ENCODE results near the gene CERS6.

Gene CERS6

DNA sequence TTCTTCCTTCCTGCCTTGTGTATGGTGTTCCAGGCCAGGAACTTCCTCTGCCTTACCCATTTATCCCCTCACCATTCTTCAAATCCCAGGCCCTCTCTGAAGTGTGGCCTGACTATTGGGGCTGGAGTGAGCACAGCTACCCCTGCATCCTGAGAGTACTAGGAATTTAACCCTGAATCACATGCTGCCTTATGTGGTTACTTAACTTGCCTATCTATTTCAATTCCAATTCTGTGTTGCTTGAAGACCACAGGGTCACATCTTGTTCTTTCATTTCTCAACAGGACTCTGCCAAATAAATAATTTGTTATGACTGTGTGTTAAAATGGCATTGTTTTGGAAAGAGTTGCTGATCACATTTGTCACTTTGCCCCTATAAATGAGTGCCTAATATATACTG is 108.6 kb downstream of the CERS6 start:
- Histone ChIP-seq H3K9me3 (ENCODE audit: control insufficient read depth in 1 of 2, low read length in 2 of 2) (no peaks in the 10 kb centered on the region), H3K4me3 (ENCODE audit: low read depth in 1 of 2, low read length in 2 of 2) (no peak overlapping the region), H3K27ac (ENCODE audit: low read length) (no peak overlapping the region), H3K27me3 (ENCODE audit: low read depth, low read length) (no peaks in the 10 kb centered on the region), H3K36me3 (ENCODE audit: control insufficient read depth in 1 of 2, insufficient read depth in 2 of 2, low read length in 2 of 2) (no peaks in the 10 kb centered on the region), H3K4me1 (ENCODE audit: control insufficient read depth in 1 of 2, insufficient read depth in 2 of 2, low read length in 2 of 2) (peaks cover 0 to 44% of the 10 kb centered on the region in 2 donors)

DNA sequence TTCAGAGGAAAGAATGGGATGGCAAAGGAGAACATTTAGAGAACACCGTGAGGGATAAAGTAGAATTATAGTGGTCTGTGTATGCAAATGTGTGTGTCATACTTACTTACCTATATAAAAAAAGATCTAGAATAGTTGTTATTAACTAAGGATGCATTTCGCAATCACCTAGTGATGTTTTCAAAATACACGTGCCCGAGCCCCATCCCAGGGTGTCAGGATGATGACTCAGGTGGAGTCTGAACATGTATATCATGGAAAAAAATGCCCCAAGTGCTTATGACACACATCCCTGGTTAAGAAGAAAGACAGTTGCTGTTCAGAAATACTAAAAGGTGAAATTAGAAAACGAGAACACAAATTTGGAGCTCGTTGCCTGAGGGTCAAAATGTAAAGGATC is 109.0 kb downstream of the CERS6 start:
- Histone ChIP-seq H3K4me1 (ENCODE audit: control insufficient read depth in 1 of 2, insufficient read depth in 2 of 2, low read length in 2 of 2) (peaks cover 0 to 44% of the 10 kb centered on the region in 2 donors), H3K4me3 (ENCODE audit: low read depth in 1 of 2, low read length in 2 of 2) (no peak overlapping the region), H3K27me3 (ENCODE audit: low read depth, low read length) (no peaks in the 10 kb centered on the region), H3K9me3 (ENCODE audit: control insufficient read depth in 1 of 2, low read length in 2 of 2) (no peaks in the 10 kb centered on the region), H3K27ac (ENCODE audit: low read length) (no peak overlapping the region), H3K36me3 (ENCODE audit: control insufficient read depth in 1 of 2, insufficient read depth in 2 of 2, low read length in 2 of 2) (no peaks in the 10 kb centered on the region)

DNA sequence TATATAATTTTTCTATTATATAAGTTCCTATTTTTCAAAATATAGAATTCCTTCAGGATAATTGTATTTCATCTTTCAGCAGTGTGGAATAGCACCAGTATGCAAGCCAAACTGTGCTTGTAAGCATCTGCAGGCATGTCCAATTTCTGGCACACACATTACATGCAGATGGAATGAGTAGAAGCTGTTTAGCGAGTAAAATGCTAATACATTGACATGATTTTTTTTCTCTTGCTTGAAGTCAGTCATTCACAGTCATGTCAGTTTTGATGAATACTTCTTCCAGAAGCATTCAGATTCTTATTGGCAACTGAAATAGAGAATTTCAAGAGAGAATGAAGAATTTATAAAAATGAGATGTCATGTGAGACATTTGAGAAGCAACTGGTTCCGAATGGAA is 109.4 kb downstream of the CERS6 start:
- H3K27me3 ChIP-seq (ENCODE audit: low read depth, low read length): no peaks in the 10 kb centered on the region

DNA sequence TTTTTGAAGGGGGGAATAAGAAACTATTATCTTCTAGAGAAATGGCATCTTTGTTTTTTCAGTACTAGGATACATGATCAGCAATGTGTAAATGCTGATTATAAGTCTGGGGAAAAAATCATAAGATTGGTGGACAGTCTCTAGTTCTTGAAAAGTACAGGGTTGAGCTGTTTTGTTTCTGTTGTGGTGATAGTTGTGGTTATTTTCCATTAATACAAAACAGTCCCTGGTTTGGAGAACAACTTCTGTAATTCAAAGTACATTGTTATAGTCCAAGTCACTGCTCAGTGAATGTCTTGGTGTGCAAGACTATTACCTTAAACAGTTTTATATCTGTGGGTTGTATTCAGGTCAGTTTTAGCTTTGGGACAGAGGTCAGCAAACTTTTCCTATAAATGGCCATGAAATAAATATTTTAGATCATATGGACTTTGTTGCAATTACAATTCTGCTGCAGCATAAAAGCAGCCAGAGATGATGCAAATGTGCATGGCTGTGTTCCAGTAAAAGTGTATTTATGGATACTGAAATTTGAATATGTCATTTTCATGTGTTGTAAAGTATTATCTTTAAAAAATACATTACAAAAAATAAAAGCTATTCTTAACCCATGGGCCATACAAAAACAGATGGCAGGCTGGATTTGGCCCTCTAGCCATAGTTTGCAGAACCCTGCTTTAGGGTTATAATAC is 111.0 kb downstream of the CERS6 start:
- H3K27ac ChIP-seq (ENCODE audit: low read length): no peak overlapping the region
- no peak overlapping the region for H3K4me3 ChIP-seq (ENCODE audit: low read depth in 1 of 2, low read length in 2 of 2)
- H3K4me1 ChIP-seq (ENCODE audit: control insufficient read depth in 1 of 2, insufficient read depth in 2 of 2, low read length in 2 of 2): peaks cover 0 to 44% of the 10 kb centered on the region in 2 donors

More for the DNA sequence above, 109.4 kb downstream of the CERS6 start:
- H3K36me3 ChIP-seq (ENCODE audit: control insufficient read depth in 1 of 2, insufficient read depth in 2 of 2, low read length in 2 of 2): no peaks in the 10 kb centered on the region
- no peak overlapping the region for H3K4me3 ChIP-seq (ENCODE audit: low read depth in 1 of 2, low read length in 2 of 2)
- no peak overlapping the region for H3K27ac ChIP-seq (ENCODE audit: low read length)
- H3K9me3 ChIP-seq (ENCODE audit: control insufficient read depth in 1 of 2, low read length in 2 of 2): no peaks in the 10 kb centered on the region
- peaks cover 0 to 47% of the 10 kb centered on the region in 2 donors for H3K4me1 ChIP-seq (ENCODE audit: control insufficient read depth in 1 of 2, insufficient read depth in 2 of 2, low read length in 2 of 2)

DNA sequence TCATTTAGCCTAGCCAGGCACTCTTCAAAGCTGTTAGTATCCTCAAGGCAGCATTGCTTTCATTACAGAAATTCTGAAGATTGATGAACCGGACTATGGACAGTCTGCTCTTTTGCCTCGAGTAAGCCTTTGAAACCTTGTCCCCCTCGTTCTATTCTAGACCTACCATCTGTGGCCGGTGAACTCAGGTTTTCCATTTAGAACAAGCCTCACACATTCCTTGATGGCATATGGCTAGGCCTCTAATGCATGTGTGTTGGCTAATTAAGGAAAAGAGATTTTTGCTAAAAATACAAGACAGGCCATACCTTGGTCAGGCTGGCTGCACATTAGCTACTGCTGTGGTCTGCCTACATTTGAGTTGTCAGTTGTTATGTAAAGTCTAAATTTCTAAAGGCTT is 111.8 kb downstream of the CERS6 start:
- Histone ChIP-seq H3K4me3 (ENCODE audit: low read depth in 1 of 2, low read length in 2 of 2) (no peak overlapping the region), H3K27me3 (ENCODE audit: low read depth, low read length) (no peaks in the 10 kb centered on the region), H3K4me1 (ENCODE audit: control insufficient read depth in 1 of 2, insufficient read depth in 2 of 2, low read length in 2 of 2) (peaks cover 0 to 44% of the 10 kb centered on the region in 2 donors), H3K27ac (ENCODE audit: low read length) (no peak overlapping the region), H3K9me3 (ENCODE audit: control insufficient read depth in 1 of 2, low read length in 2 of 2) (no peaks in the 10 kb centered on the region), H3K36me3 (ENCODE audit: control insufficient read depth in 1 of 2, insufficient read depth in 2 of 2, low read length in 2 of 2) (no peaks in the 10 kb centered on the region)

More for the DNA sequence above, 111.0 kb downstream of the CERS6 start:
- no peaks in the 10 kb centered on the region for H3K36me3 ChIP-seq (ENCODE audit: control insufficient read depth in 1 of 2, insufficient read depth in 2 of 2, low read length in 2 of 2)
- H3K27me3 ChIP-seq (ENCODE audit: low read depth, low read length): no peaks in the 10 kb centered on the region
- no peaks in the 10 kb centered on the region for H3K9me3 ChIP-seq (ENCODE audit: control insufficient read depth in 1 of 2, low read length in 2 of 2)

DNA sequence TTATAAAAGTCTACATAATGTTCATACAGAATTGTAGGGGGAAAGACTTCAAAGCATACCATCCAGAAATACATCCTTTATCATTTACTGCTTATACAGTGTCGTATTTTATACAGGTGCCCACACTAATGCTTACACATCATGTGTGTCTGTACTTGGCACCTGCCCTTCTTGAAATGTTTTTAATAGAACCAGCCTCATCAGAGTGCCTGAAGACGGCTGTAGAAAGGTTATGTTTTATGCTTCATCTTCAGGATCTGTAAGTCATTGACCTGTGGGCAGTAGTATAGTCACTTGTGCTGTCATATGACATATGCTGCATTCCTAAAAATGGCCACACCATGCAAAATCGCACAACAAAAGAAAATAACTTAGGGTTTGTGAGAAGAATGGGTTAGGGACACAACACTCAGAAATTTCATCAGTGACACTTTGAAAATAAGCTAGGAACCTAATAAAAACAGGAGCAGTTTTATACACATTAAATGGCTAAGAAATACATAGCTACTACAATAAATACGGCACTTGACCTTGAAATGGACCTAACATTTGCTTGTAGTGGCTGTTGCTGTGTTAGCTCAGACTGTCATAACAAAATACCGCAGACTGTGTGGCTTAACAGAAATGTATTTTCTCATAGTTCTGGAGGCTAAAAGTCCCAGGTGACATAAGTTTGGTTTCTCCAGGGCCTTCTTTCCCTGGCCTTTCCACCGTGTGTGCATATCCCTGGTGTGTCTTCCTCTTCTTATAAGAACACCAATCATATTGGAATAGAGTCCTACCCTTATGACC is 112.6 kb downstream of the CERS6 start:
- no peaks in the 10 kb centered on the region for H3K36me3 ChIP-seq (ENCODE audit: control insufficient read depth in 1 of 2, insufficient read depth in 2 of 2, low read length in 2 of 2)
- H3K27ac ChIP-seq (ENCODE audit: low read length): no peak overlapping the region
- no peak overlapping the region for H3K4me3 ChIP-seq (ENCODE audit: low read depth in 1 of 2, low read length in 2 of 2)
- H3K27me3 ChIP-seq (ENCODE audit: low read depth, low read length): no peaks in the 10 kb centered on the region
- H3K9me3 ChIP-seq (ENCODE audit: control insufficient read depth in 1 of 2, low read length in 2 of 2): no peaks in the 10 kb centered on the region
- peaks cover 0 to 44% of the 10 kb centered on the region in 2 donors for H3K4me1 ChIP-seq (ENCODE audit: control insufficient read depth in 1 of 2, insufficient read depth in 2 of 2, low read length in 2 of 2)

DNA sequence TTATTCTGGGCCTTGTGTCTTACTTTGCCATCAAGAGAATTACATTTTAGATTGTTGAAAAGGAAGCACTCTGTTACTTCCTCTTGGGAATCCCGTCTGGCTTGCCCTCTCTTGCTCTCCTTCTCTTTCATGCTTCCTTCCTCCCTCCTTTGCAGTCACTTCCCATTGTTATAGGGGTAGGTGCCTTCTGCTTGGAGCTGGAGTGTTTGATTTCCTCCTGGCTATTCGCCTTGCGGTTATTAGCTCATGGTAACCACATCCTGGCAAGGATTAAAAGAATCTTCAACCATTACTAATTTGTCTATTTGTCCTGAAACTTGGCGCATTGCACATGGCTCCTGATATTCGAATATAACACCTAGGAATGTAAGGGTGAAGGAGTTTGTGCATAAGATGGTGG is 115.0 kb downstream of the CERS6 start:
- H3K27me3 ChIP-seq (ENCODE audit: low read depth, low read length): no peaks in the 10 kb centered on the region
- peaks cover 0 to 39% of the 10 kb centered on the region in 2 donors for H3K4me1 ChIP-seq (ENCODE audit: control insufficient read depth in 1 of 2, insufficient read depth in 2 of 2, low read length in 2 of 2)
- no peak overlapping the region for H3K4me3 ChIP-seq (ENCODE audit: low read depth in 1 of 2, low read length in 2 of 2)
- H3K36me3 ChIP-seq (ENCODE audit: control insufficient read depth in 1 of 2, insufficient read depth in 2 of 2, low read length in 2 of 2): no peaks in the 10 kb centered on the region
- no peaks in the 10 kb centered on the region for H3K9me3 ChIP-seq (ENCODE audit: control insufficient read depth in 1 of 2, low read length in 2 of 2)
- no peak overlapping the region for H3K27ac ChIP-seq (ENCODE audit: low read length)

DNA sequence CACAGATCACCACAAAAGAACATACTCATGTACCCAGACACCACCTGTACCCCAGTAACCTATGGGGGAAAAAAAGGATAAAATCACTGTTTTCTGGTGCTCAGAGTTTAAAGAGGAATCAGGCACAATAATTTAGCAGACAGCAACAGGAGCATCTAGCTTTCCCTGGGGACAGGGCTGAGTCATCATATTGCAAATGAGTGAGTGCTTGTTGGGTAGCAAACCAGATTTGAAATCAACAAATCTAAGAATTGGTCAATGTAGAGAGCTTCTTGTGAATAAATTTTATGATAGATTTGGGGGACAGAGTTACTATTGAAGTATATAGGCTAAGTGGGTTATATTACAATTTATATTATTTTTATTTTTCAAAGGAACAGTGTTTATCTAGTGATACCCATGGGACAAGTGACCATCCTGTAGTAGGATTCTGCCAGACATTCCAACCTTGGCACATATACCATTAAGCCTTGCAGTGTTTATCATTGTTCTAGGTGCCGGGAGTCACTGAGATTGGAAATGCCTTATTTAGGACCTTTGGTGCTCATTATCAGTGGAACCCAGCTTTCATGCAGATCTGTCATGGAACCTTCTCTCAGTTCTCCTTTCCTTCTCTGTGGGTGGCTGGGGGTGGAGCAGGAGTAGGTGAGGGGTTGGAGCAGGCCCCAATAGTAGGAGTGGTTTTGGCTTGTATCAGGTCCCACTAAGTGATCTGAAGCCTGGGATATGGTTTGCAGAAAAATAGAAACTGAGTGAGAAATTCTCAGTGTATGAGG is 117.2 kb downstream of the CERS6 start:
- no peaks in the 10 kb centered on the region for H3K27me3 ChIP-seq (ENCODE audit: low read depth, low read length)
- peaks cover 7 to 19% of the 10 kb centered on the region in 2 donors for H3K4me1 ChIP-seq (ENCODE audit: control insufficient read depth in 1 of 2, insufficient read depth in 2 of 2, low read length in 2 of 2)
- H3K4me3 ChIP-seq (ENCODE audit: low read depth in 1 of 2, low read length in 2 of 2): no peak overlapping the region
- H3K27ac ChIP-seq (ENCODE audit: low read length): no peak overlapping the region
- no peaks in the 10 kb centered on the region for H3K36me3 ChIP-seq (ENCODE audit: control insufficient read depth in 1 of 2, insufficient read depth in 2 of 2, low read length in 2 of 2)
- no peaks in the 10 kb centered on the region for H3K9me3 ChIP-seq (ENCODE audit: control insufficient read depth in 1 of 2, low read length in 2 of 2)

DNA sequence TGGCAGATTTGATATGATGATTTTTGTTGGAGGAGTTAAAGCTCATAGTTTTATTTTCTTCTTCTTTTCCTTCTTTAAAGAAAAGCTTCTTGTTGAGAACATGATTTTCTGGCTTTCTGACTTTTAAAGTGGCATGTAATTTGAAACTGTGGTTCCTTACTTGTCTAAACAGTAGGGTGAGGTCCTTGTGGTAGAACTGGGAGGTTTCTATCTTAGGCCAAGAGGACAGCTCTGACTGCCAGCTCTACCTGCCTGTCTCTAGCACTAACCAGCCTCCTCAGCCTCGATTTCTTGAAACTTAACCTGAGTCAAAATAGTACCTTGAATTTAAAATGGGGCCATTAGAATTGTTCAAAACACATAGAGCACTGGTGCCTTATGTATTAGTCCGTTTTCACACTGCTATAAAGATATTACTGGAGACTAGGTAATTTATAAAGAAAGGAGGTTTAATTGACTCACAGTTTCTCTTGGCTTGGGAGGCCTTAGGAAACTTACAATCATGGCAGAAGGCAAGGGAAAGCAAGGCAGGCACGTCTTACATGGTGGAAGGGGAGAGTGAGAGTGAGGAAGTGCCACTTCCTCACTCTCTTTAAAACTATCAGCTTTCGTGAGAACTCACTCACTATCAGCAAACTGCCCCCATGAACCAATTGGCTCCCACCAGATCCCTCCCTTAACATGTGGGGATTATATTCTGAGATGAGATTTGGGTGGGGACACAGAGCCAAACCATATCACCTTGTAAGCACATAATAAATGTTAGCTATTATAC is 119.0 kb downstream of the CERS6 start:
- Histone ChIP-seq H3K36me3 (ENCODE audit: control insufficient read depth in 1 of 2, insufficient read depth in 2 of 2, low read length in 2 of 2) (no peaks in the 10 kb centered on the region), H3K4me1 (ENCODE audit: control insufficient read depth in 1 of 2, insufficient read depth in 2 of 2, low read length in 2 of 2) (peaks cover 6 to 9% of the 10 kb centered on the region in 2 donors), H3K27ac (ENCODE audit: low read length) (no peak overlapping the region), H3K27me3 (ENCODE audit: low read depth, low read length) (no peaks in the 10 kb centered on the region), H3K4me3 (ENCODE audit: low read depth in 1 of 2, low read length in 2 of 2) (no peak overlapping the region), H3K9me3 (ENCODE audit: control insufficient read depth in 1 of 2, low read length in 2 of 2) (no peaks in the 10 kb centered on the region)

DNA sequence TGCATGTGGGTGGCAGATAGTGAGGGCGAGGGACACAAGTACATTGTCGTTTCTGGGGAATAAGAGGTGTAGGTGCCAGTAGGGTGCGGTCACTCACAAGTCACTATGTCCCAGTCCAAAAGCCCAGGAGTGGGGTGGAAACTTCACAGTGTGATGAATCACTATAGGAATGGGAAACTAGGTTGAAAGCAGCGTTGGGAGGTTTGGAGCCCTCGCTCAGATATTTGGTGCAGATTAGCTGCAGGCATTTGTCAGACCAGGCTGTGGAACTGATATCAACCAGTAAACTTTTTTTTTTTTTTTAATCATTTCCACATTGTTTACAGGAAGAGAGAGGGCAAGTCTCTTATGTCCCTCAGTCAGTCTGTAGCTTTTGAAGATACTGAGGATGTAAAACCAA is 121.8 kb downstream of the CERS6 start:
- Histone ChIP-seq H3K4me1 (ENCODE audit: control insufficient read depth in 1 of 2, insufficient read depth in 2 of 2, low read length in 2 of 2) (peaks cover 4 to 14% of the 10 kb centered on the region in 2 donors), H3K27ac (ENCODE audit: low read length) (no peak overlapping the region), H3K9me3 (ENCODE audit: control insufficient read depth in 1 of 2, low read length in 2 of 2) (no peaks in the 10 kb centered on the region), H3K27me3 (ENCODE audit: low read depth, low read length) (no peaks in the 10 kb centered on the region), H3K4me3 (ENCODE audit: low read depth in 1 of 2, low read length in 2 of 2) (no peak overlapping the region), H3K36me3 (ENCODE audit: control insufficient read depth in 1 of 2, insufficient read depth in 2 of 2, low read length in 2 of 2) (no peaks in the 10 kb centered on the region)

Data from muscle layer of duodenum (tissue), 2 donors.